ENCODE results near the gene CCNA1.

Gene CCNA1

GRCh38 chr13:36454121-36454520 is 21.8 kb downstream of the CCNA1 start:
- no peak for DNase-seq (ENCODE audit: low read depth)

GRCh38 chr13:36454987-36455386 is 22.7 kb downstream of the CCNA1 start:
- DNase-seq (ENCODE audit: low read depth): no peak

GRCh38 chr13:36456577-36456976 is 24.3 kb downstream of the CCNA1 start:
- DNase-seq (ENCODE audit: low read depth): no peak

DNA sequence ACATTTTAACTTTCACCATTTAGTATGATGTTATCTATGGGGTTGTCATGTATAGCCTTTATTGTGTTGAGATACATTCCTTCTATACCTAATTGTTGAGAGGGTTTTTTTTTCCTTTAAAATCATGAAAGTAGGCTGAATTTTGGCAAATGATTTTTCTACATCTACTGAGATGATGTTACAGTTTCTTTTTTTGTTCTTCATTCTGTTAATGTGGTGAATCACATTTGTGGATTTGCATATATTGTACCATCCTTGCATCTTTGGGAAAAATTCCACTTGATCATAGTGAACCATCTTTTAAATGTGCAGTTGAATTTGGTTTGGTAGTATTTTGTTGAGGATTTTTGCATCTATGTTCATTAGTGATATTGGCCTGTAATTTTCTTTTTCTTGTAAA is 29.2 kb downstream of the CCNA1 start:
- no peak for DNase-seq (ENCODE audit: low read depth)

- DNase-seq (ENCODE audit: low read depth): no peak
Measured at GRCh38 chr13:36475468-36475867, 43.2 kb downstream of the CCNA1 start.

DNA sequence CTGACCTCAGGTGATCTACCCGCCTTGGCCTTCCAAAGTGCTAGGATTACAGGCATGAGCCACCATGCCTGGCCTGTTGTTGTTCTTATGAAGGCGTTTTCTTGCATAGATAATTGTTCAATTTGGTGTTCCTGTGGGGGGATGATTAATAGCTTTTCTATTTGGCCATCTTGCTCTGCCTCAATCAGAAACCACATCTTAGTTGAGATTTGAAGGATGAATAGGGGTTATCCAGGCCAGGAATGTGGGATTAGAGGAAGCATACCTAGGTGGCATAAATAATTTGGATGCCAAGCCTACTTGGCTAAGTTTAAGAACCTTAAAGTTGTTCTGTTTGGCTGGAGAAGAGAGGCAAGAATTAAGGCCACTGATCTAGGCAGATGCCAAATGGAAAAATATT is 44.4 kb downstream of the CCNA1 start:
- DNase-seq (ENCODE audit: low read depth): no peak

GRCh38 chr13:36480726-36481427 is 48.6 kb downstream of the CCNA1 start:
- no peak for DNase-seq (ENCODE audit: low read depth)

- no peak for DNase-seq (ENCODE audit: low read depth)
Measured at GRCh38 chr13:36490055-36490454, 57.8 kb downstream of the CCNA1 start.
